SK-N-MC (cell line): ENCODE data around the gene DPP7.

Experiments used
- DNase-seq: peaks from one replicate; pipeline ENCODE4 v3.0.0-alpha.2; 2011; ENCODE audit warnings: low read depth, low spot score
- H3K27ac ChIP-seq: fragments of 200-600 bp; sonication (generic); 2 replicates; pipeline ENCODE4 v1.5.1; 2016; ENCODE audit warnings: mixed run types
- H3K36me3 ChIP-seq: fragments of 200-600 bp; sonication (generic); 2 replicates; pipeline ENCODE4 v1.6.1; 2017; ENCODE audit warnings: antibody characterized with exemption, low read length, mixed read lengths; ENCODE audit not compliant: insufficient read depth
- H3K4me3 ChIP-seq: fragments of 200-600 bp; sonication (generic); 2 replicates; pipeline ENCODE4 v1.5.1; 2016
- H3K9ac ChIP-seq: fragments of 200-600 bp; sonication (generic); 2 replicates; pipeline ENCODE4 v1.8.0; 2017; ENCODE audit warnings: mixed run types, mixed read lengths; ENCODE audit not compliant: insufficient read length
- H3K9me3 ChIP-seq: fragments of 200-600 bp; sonication (generic); 2 replicates; pipeline ENCODE4 v1.6.1; 2017; ENCODE audit warnings: low read depth, mild to moderate bottlenecking, antibody characterized with exemption, low read length, moderate library complexity, mixed read lengths
- EZH2 ChIP-seq: fragments of 200-600 bp; sonication (generic); IDR thresholded peaks from one replicate; pipeline ENCODE4 v1.6.1; 2017; ENCODE audit warnings: antibody characterized with exemption
- FOXP2 ChIP-seq: optimal IDR thresholded peaks from 2 replicates; pipeline ENCODE3; 2011; ENCODE audit warnings: mild to moderate bottlenecking, moderate library complexity; ENCODE audit not compliant: insufficient read depth; ENCODE audit errors: extremely low read length, control extremely low read depth
- POLR2AphosphoS5 ChIP-seq: IDR thresholded peaks from 2 replicates; pipeline ENCODE4 v1.6.1; 2012; ENCODE audit warnings: mild to moderate bottlenecking, low read depth, low read length, borderline replicate concordance

Gene DPP7

DNA sequence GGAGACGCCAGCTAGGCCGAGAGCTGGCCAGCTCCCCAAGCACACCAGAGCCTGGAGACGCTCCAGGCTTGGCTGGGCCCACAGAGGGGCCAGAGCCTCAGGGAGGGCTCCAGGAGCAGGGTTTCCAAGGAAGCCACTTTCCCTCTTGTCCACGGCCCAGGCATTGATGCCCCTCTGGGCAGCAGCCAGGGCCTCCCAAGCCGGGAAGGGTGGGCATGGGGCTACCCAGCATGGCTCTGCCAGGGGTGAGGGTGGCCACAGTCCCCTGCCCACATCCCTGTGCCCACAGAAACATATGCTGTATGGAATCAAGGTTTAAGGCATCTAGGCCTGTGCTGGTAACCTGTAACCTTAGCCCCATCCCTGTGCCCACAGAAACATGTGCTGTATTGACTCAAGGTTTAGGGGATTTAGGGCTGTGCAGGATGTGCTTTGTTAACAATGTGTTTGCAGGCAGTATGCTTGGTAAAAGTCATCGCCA, 1.5 kb upstream of the DPP7 start:
- Histone ChIP-seq H3K9me3 (no peaks in the 10 kb centered on the region), H3K4me3 (no peak overlapping the region), H3K9ac (no peak overlapping the region), H3K27ac (no peak overlapping the region), H3K36me3 (peaks cover 9% of the 10 kb centered on the region; the same call in 1 of the 2 replicates)
- TF ChIP-seq FOXP2 (no peak), EZH2 (no peak), POLR2AphosphoS5 (no peak)
- DNase-seq, result no peak

DNA sequence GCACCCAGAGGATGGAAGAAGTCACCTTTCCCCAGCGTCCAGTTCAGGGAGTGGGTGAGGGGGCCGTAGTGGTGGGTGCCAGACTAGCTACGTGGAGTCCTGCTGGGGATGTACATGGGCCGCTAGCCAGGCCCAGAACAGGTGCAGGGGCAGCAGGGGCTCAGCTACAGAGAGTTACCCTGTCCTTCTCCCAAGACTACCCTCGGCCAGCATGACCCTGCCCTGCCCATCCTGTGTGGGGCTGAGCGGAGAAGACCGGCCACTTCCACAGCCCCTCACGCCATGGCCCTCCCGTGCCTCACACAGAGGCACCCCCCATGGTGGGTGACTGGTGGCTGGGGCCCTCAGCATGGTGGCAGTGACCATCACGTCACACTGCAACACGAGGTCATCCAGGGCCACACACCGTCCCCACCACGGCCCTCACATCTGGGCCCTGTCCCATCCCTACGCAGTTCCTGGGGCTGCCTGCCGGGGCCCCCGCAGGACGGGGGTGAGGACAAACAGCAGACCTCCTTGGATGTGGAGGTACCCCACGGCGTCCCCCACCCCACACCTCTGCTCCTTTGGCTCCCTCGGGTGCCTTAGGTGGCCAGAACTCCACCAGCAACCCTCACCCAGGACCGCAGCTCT, 977 bp upstream of the DPP7 start:
- Histone ChIP-seq H3K27ac (no peak overlapping the region), H3K9ac (peak overlapping the region; percentile 81), H3K9me3 (no peaks in the 10 kb centered on the region), H3K36me3 (peaks cover 9% of the 10 kb centered on the region; the same call in 1 of the 2 replicates), H3K4me3 (no peak overlapping the region)
- no peak for TF ChIP-seq FOXP2
- no peak for DNase-seq

DNA sequence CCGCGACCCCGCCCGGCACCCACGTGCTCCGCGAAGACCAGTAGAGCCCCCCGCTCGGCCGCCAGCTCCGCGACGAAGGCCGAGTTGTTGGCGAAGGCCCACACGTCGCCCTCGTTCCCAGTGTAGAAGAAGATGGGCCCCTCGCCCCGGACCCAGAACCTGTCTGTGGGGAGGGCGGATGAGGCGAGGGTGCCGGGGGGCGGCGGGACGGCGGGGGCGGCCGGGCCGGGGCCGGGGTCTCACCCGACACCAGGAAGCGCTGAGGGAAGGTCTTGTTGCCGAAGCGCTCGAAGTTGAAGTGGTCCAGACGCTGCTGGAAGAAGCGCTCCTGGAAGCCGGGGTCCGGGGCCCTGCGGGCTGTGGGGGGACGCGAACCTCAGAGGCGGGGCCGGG, 317 bp downstream of the DPP7 start:
- no peak overlapping the region for H3K27ac ChIP-seq
- H3K36me3 ChIP-seq, result peaks cover 9% of the 10 kb centered on the region; the same call in 1 of the 2 replicates
- H3K9ac ChIP-seq, result peak overlapping the region; percentile 81
- no peaks in the 10 kb centered on the region for H3K9me3 ChIP-seq
- H3K4me3 ChIP-seq, result peak overlapping the region; percentile 87
- DNase-seq, result no peak
- TF ChIP-seq EZH2 (no peak), POLR2AphosphoS5 (no peak), FOXP2 (no peak)

DNA sequence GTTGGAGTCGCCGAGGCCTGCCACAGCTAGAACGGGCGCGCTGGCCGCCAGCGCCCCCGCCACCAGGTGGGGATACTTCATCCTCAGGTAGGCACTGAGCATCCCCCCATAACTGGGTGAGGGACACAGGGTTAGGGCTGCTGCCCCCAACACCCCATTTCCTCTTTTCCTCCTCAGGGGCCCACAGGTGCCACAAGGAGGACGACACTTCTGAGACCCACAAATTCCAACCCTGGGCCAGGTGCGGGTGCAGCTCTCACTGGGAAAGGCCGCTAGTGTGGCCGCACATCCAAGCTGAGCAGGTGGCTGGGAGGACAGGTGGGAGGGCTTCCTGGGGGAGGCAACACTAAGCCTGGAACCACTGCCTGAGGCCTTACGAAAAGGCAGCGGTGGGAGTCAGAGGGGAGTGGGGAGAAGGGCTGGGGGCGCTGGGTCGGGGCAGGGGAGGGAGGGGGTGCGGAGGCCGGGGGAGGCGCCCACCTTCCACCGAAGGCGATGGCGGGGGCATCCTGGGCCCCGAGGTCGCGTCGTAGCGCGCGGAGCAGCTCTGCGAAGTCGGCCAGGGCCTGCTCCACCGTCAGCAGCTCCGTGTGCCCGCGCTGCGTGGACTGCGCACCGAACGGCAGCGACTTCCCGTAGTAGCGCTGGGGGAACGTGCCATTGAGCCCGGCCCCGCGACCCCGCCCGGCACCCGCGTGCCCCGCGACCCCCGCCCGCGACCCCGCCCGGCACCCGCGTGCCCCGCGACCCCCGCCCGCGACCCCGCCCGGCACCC, 961 bp downstream of the DPP7 start:
- no peak for DNase-seq
- no peak overlapping the region for H3K27ac ChIP-seq
- no peak for TF ChIP-seq FOXP2
- TF ChIP-seq EZH2, result no peak
- TF ChIP-seq POLR2AphosphoS5, result no peak
- peak overlapping the region; percentile 63 for H3K4me3 ChIP-seq
- no peaks in the 10 kb centered on the region for H3K9me3 ChIP-seq
- peaks cover 9% of the 10 kb centered on the region; the same call in 1 of the 2 replicates for H3K36me3 ChIP-seq
- H3K9ac ChIP-seq, result no peak overlapping the region

GRCh38 chr9:137112564-137113384, 1.8 kb downstream of the DPP7 start:
- no peak overlapping the region for H3K4me3 ChIP-seq

GRCh38 chr9:137111788-137112563, 2.6 kb downstream of the DPP7 start:
- TF ChIP-seq FOXP2, result no peak
- no peak; the same call in 1 of the 2 replicates for TF ChIP-seq POLR2AphosphoS5
- no peak for TF ChIP-seq EZH2
- Histone ChIP-seq H3K36me3 (peaks cover 17% of the 10 kb centered on the region; the same call in 1 of the 2 replicates), H3K4me3 (no peak overlapping the region), H3K9ac (no peak overlapping the region), H3K9me3 (no peaks in the 10 kb centered on the region), H3K27ac (no peak overlapping the region)
- no peak for DNase-seq

More at GRCh38 chr9:137112564-137113384, 1.8 kb downstream of the DPP7 start:
- no peak for DNase-seq
- Histone ChIP-seq H3K27ac (no peak overlapping the region), H3K36me3 (peaks cover 14% of the 10 kb centered on the region; the same call in 1 of the 2 replicates), H3K9ac (no peak overlapping the region), H3K9me3 (no peaks in the 10 kb centered on the region)
- TF ChIP-seq POLR2AphosphoS5 (no peak), FOXP2 (no peak), EZH2 (no peak)

GRCh38 chr9:137110911-137111787, 3.4 kb downstream of the DPP7 start:
- H3K27ac ChIP-seq, result no peak overlapping the region
- H3K36me3 ChIP-seq, result peaks cover 19% of the 10 kb centered on the region; the same call in 1 of the 2 replicates
- no peak overlapping the region for H3K9ac ChIP-seq
- H3K9me3 ChIP-seq, result no peaks in the 10 kb centered on the region
- TF ChIP-seq POLR2AphosphoS5 (no peak), FOXP2 (no peak), EZH2 (no peak)
- DNase-seq, result no peak
- no peak overlapping the region for H3K4me3 ChIP-seq
